Gastroesophageal sphincter (tissue), 3 donors: Measurements from ENCODE around the gene RHD.
"Not testable (repeated sequence)": the region's sequence is repeated elsewhere in the genome, so short reads cannot be mapped to it uniquely, and the experiment has no call there.

Experiments used
- CTCF ChIP-seq, 4 experiments: fragments of 200-600 bp in 2 of 4; fragments of 450-650 bp in 2 of 4; sonication (generic) in 1 of 4; IDR thresholded peaks; one replicate each; pipeline ENCODE4 v1.5.1; 2017 to 2019; ENCODE audit warnings: antibody characterized with exemption in 4 of 4, mild to moderate bottlenecking in 2 of 4, moderate library complexity in 2 of 4
- POLR2A ChIP-seq, 2 donors: fragments of 450-650 bp; IDR thresholded peaks; one replicate each; pipeline ENCODE4 v1.6.1; 2017; ENCODE audit warnings: antibody characterized with exemption in 2 of 2, mild to moderate bottlenecking in 2 of 2, moderate library complexity in 1 of 2
- POLR2AphosphoS5 ChIP-seq: sonication (generic); formaldehyde crosslinking; IDR thresholded peaks from one replicate; pipeline ENCODE4 v1.6.1; 2017; ENCODE audit warnings: antibody characterized with exemption

- TF ChIP-seq CTCF (IDR thresholded peaks at IDR 0.05); POLR2A (IDR thresholded peaks at IDR 0.05); POLR2AphosphoS5: not testable (repeated sequence)
These were observed 16.3 kb downstream of the RHD start for GRCh38 chr1:25288573-25289101.
